ENCODE data around the gene UBE2L3.
"Not testable (repeated sequence)": the region's sequence is repeated elsewhere in the genome, so short reads cannot be mapped to it uniquely, and the experiment has no call there.

Gene UBE2L3

GRCh38 chr22:21599053-21599893 is 31.8 kb downstream of the UBE2L3 start:
- in situ Hi-C loops (cut with HindIII; ENCODE audit: low sequenced_read_pairs), result no loop called here

DNA sequence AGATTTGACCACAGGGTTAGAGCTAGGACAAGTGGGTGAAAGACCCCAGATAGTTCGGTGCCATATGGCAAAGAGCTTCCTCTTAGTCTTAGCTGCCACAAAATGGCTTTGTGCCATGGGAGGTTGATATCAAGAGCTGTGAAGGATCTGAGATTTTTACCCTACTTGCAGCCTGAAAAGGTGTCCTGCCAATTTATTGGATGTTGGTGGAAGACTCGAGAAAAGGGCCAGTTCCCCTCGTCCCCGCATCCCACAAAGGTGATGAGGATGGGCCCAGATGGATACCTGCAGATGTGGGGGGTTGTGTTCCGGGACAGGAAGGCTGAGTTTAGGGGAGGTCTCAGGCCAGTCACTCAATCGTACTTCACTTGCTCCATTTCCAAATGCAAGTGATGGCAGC is 35.1 kb downstream of the UBE2L3 start:
- in situ Hi-C loops (cut with HindIII; ENCODE audit: low sequenced_read_pairs), result no loop called here

DNA sequence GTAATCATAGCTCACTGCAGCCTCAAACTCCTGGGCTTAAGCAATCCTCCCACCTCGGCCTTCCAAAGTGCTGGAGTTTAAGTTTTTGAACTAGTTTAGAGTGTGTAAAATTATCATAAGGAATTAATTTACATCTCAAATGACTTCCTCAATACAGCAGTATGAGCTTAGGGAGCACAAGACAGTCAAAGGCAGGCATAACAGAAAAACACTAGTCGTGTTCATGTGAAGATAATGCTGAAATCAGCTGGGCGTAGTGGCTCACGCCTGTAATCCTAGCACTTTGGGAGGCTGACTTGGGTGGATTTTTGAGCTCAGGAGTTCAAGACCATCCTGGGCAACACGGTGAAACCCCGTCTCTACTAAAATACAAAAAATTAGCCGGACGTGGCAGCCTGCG is 36.5 kb downstream of the UBE2L3 start:
- in situ Hi-C loops (cut with HindIII; ENCODE audit: low sequenced_read_pairs), result no loop called here

DNA sequence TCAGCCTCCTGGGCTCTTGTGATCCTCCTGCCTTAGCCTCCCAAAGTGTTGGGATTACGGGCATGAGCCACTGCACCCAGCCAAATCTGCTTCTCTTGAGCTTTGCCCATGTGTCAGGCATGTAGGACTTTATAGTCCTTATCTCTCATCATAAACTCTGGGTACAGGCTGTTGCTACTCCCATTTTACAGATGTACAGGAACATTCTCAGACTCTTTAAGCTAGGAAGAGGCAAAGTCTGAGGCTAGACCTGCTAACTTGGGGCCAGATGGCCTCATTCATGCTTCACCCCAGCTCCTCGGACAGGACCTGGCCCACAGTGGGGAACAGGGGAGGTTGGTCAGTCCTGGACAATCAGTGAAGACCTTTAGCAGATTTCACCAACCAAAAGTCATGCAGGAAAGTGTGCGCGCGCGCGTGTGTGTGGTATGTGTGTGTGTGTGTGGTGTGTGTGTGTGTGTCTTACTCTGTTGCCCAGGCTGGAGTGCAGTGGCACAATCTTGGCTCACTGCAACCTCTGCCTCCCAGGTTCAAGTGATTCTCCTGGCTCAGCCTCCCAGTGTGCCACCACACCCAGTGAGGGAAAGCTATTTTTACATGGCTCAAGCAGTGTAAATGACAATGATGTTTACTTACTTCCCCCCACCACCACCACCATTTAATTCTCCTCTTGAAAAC is 38.5 kb downstream of the UBE2L3 start:
- in situ Hi-C loops (cut with HindIII; ENCODE audit: low sequenced_read_pairs), result no loop called here

- in situ Hi-C loops (cut with HindIII; ENCODE audit: low sequenced_read_pairs), result no loop called here
Observed at GRCh38 chr22:21606775-21607174, 39.3 kb downstream of the UBE2L3 start.

GRCh38 chr22:21609556-21610157 is 42.1 kb downstream of the UBE2L3 start:
- in situ Hi-C loops (cut with HindIII; ENCODE audit: low sequenced_read_pairs), result not testable (repeated sequence)

DNA sequence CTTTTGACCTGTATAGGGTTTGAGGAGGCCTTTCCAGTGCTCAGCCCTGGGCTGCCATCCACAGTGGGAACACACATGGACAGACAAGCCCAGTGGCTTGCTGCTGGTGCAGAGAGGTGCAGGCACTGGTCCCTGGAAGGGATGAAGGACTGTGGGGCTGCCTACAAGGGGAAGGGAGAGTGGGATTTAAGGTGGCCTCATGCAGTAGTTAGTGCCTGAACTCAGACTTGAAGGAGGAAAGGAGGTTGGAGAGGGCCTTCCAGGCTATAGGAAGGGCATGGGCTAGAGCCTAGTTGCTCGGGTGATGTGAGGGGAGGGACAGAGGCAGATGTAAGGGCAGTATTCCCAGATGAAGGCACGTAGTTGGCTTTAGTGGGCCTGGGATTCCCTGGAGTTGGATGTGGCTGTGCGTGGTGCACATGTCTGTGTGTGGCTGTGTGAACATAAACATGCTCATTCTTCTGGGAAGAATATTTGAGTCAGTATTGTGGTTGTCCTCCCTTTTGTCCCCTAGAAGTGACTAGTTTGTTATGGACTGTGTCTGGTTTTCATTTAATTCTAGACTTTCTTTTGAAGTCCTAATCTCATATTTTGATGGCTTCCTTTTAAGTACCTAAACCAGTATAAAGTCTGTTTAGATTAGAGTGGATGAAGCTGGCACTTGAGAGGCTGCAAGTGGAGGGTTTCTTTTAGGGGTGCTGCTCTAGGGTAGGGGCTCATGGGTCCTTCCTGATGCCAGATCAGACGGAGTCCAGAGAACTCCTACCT is 43.9 kb downstream of the UBE2L3 start:
- in situ Hi-C loops (cut with HindIII; ENCODE audit: low sequenced_read_pairs), result no loop called here

DNA sequence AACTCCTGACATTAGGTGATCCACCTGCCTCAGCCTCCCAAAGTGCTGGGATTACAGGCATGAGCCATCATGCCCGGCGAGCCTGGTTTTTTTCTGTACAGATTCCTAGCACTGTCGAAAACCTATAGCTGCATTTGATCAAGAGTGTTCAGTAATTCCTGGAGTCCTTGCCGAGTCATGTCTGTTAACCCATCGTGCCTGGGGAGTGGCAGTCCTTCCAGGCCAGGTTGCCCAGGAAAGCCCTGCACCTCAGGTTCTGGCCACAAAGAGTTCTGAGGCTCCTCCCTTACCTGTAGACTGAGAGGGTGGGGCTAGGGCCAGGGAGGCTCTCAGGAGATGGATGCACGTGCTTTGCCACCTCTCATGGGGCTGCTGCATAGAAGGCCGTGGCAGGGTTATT is 45.3 kb downstream of the UBE2L3 start:
- in situ Hi-C loops (cut with HindIII; ENCODE audit: low sequenced_read_pairs), result no loop called here

DNA sequence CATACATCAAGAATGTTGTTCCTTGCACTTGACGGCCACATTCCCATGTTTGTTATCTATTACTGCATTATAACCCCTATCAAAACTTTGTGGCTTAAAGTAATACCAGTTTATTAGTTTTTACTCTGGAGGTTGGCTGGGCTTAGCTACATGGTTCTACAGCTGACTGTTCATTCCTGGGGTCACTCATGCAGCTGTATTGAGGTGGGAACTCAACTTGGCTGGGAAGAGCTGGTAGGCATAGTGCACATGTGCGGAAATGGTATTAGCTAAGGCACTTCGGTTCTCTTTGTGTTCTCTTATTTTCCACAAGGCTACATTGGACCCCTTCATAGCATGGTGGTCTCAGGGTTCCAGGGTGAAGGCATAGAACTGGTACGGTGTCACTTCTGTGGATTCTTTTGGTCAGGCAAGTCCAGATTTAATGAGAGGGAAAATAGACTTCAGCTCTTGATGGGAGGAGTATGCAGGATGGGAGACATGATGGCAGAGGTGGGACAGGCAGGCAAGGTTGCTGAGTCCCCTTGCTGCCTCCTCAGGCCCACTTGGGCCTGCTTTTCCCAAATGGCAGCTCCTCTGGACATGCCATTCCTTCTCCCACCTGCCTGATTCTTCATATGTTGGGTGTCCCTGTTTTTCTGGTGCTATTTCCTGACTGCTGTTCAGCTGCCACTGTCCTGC is 46.2 kb downstream of the UBE2L3 start:
- in situ Hi-C loops (cut with HindIII; ENCODE audit: low sequenced_read_pairs), result no loop called here

- in situ Hi-C loops (cut with HindIII; ENCODE audit: low sequenced_read_pairs), result no loop called here
Observed at GRCh38 chr22:21615731-21616130, 48.2 kb downstream of the UBE2L3 start.

DNA sequence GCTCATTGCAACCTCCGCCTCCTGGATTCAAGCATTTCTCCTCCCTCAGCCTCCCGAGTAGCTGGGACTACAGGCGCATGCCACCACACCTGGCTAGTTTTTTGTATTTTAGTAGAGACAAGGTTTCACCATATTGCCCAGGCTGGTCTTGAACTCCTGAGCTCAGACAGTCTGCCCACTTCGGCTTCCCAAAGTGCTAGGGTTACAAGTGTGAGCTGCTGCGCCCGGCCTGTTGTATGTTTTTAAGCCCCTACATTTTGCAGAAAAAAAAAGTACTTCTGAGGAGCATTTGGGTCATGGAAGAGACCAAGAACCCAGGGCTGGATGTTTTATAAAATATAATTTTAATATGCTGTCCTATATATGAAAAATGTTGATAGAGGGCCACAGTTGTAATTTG is 49.8 kb downstream of the UBE2L3 start:
- in situ Hi-C loops (cut with HindIII; ENCODE audit: low sequenced_read_pairs), result not testable (repeated sequence)

- in situ Hi-C loops (cut with HindIII; ENCODE audit: low sequenced_read_pairs), result no loop called here
Observed at GRCh38 chr22:21621025-21621424, 53.5 kb downstream of the UBE2L3 start.

DNA sequence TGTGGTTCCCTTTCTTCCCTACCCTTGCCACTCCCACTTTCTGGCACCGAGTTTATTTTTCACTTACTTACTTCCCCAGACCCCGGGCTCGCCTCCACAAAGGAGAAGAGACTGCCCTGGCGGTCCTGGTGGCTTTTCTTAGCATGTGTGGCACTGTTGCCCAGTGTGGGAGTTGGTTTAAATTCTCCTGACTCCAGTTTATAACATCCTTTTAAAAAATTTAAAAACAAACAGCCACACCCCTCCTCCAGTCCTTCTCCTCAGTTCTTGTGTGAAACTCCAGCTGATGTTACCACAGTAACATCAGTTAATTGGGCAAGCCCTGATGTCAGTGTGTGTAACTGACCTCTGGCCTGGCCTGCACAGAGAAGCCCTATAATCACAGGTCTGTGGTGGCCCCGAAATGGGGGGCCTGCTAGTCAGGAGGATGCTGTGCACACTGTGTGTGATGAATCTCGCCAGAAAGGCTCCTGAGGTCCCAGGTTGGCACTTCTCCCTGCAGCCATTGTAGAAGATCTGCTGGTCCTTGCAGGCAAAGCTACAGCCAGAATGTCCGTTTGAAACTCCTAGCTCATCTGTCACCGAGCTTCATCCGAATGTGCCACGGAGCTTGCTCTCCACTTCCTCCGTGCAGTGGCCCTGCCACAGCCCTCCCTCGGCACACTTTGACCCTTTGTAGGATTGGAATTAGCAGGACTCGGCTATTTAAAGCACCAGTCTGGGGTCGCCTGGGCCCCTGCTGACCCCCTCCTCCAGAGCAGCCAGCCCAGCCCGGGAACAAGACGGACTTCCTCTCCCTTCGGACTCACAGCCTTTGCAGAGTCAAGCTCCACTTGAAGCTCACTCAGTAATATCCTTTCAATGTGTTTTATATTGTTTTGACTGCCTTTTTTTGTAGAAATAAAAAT is 54.8 kb downstream of the UBE2L3 start:
- in situ Hi-C loops (cut with HindIII; ENCODE audit: low sequenced_read_pairs), result no loop called here

DNA sequence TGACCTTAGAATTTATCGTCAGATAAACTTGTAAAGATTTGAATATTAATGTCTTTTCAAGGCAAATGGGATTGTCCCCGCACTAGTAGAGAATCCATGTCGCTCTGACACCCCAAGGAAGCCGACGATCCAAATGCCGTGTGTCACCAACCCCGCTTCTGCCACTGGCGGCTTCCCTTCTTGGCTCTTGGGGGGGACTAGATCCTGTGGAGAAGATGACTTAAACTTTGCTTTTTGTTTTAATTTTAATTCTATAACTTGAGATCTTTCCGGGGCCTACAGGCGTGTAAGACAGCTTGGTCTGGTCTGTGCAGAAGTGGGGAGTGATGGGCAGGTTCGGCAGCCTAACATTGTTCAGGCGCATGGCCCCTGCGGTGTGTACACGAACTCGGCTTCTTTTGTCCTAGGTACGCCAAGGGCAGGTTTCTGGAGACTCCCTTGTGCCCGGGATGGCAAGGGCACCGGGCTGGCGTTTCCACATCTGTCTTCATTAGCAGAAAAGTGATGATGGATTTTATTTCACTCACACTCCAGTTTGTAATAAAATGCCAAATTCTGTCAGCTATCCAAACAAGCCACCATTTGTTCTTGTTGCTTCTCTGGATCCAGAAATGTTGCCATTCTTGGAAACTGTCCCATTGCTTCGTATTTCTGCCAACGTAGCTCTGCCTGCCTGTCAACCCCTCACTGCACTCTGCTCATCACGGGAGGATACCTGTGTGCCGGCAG is 55.6 kb downstream of the UBE2L3 start:
- in situ Hi-C loops (cut with HindIII; ENCODE audit: low sequenced_read_pairs), result no loop called here

DNA sequence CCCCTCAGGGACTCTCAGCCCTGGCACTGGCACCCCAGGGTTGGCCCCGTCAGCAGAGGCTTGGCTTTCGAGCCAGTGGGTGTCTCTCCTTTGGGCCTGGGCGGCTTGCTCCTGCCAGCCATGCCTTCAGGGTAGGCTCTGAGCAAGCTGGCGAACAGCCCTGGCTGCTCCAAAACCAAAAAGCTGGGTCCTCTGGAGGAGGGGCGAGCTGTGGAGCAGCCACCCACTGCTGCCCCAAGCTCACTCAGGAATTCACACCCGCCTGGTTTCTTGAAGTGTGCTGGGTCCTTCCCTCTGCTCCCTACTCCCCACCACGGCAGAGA is 56.1 kb downstream of the UBE2L3 start:
- in situ Hi-C loops (cut with HindIII; ENCODE audit: low sequenced_read_pairs), result no loop called here

GRCh38 chr22:21624120-21624879 is 56.8 kb downstream of the UBE2L3 start:
- in situ Hi-C loops (cut with HindIII; ENCODE audit: low sequenced_read_pairs), result no loop called here

DNA sequence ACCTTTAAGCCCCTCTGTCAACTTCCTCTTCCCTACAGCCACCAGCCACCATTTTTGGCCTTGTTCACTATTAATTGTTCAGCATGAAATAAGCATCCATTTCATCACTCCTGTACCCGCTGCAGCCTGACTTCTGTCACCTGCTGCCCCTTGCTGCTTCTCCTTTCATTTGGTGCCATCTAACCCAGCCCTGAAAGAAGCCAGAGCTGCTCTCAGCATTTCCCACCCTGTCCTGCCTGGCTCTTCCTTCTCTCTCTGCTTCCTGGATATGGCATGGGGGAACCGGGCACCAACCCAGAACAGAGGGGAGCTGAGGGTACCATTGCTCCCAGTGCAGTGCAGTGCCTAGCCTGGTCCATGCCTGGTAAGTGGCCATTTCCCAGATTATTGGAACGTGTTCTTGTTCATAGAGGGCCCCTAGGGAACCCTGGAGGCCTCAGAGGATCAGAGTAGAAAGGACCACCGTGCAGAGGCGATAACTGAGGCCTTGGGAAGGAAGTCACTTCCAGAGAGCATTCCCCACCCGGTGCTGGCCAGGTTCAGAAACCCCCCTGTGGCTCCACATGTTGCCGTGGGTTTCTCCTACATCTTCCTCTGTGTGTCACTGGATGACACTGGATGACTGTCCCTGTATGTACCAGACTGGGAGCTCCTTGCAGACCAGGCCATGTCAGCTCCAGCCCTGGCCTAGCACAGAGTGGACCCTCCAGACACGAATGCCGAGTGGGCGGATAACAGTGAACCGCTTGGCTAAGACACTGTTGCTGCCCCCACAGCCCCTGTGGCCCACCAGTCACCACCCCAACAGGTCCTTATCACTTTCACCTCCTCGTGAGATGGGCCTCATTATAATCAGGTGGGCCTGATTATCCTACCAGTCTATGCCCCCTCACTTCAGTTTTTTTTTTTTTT is 57.6 kb downstream of the UBE2L3 start:
- in situ Hi-C loops (cut with HindIII; ENCODE audit: low sequenced_read_pairs), result no loop called here
